BLaER1 treated with 17β-estradiol and CSF1 and Interleukin-3, amounts not matched to agents 10 nM and 100 nM (cell line): Measurements from ENCODE around the gene QPRT.
"Not testable (repeated sequence)": the region's sequence is repeated elsewhere in the genome, so short reads cannot be mapped to it uniquely, and the experiment has no call there.

Source experiments
- H3K27ac ChIP-seq, 11 experiments: shearing (Covaris generic); formaldehyde crosslinking; 2 replicates each; pipeline ENCODE4 v1.8.1; 2022
- H3K27me3 ChIP-seq, 11 experiments: shearing (Covaris generic); formaldehyde crosslinking; 2 replicates each; pipeline ENCODE4 v1.8.1; 2022
- H3K36me3 ChIP-seq, 11 experiments: shearing (Covaris generic); formaldehyde crosslinking; 2 replicates each; pipeline ENCODE4 v1.8.1; 2022
- H3K4me1 ChIP-seq, 10 experiments: shearing (Covaris generic); formaldehyde crosslinking; 2 replicates each; pipeline ENCODE4 v1.8.1; 2022
- H3K4me2 ChIP-seq, 11 experiments: shearing (Covaris generic); formaldehyde crosslinking; 2 replicates each; pipeline ENCODE4 v1.8.1; 2022
- H3K4me3 ChIP-seq, 10 experiments: shearing (Covaris generic); formaldehyde crosslinking; 2 replicates each; pipeline ENCODE4 v1.8.1; 2022
- H3K9ac ChIP-seq, 11 experiments: shearing (Covaris generic); formaldehyde crosslinking; 2 replicates each; pipeline ENCODE4 v1.8.1; 2022
- H3K9me3 ChIP-seq, 11 experiments: shearing (Covaris generic); formaldehyde crosslinking; replicated peaks in 1 of 11; 2 replicates each; pipeline ENCODE4 v1.8.1; 2022
- H4K20me1 ChIP-seq, 11 experiments: shearing (Covaris generic); formaldehyde crosslinking; 2 replicates each; pipeline ENCODE4 v1.8.1; 2022
- Cebpa-rat ChIP-seq, 11 experiments: shearing (Covaris generic); IDR thresholded peaks; 2 replicates each; pipeline ENCODE4 v1.8.1; 2022

Gene QPRT

DNA sequence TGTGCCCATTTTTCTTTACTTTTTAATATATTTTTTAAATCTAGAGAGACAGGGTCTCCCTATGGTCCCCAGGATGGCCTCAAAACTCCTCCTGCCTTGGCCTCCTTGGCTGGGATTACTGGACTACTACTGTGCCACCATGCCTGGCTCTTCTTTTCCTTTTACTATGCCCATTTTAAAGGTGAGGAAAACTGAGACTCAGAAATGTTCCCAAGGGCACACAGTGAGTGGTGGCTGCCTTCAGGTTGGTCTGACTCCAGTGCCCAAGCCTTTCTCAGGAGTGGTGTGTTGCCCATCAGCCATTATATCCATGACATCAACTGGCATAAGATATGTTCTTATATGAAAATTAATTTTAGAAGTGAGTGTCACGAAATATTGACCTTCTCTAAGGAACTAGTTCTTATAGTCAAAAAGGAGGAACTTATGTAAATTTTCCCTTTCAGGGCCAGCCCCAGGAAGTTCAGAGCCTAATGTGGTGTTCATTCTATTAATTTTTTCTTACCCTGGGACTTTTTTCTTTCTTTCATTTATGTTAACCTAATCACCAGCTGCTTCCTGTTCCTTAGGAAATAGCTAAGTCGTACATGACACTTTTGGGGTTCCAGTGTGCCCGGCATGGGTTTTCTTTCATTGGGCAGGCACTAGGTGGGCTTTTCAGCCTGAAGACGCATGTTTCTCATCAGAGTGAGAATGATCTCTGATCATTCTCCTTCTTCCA is 33.8 kb upstream of the QPRT start:
- Histone ChIP-seq H3K4me2 (peak overlapping the region; percentile 11 to 93 (median 44)), H3K9ac (peak overlapping the region in 3 of 11 experiments; percentile 60 to 73 (median 68); a peak in 5 of 22 replicates), H3K27me3 (no peaks in the 10 kb centered on the region)

DNA sequence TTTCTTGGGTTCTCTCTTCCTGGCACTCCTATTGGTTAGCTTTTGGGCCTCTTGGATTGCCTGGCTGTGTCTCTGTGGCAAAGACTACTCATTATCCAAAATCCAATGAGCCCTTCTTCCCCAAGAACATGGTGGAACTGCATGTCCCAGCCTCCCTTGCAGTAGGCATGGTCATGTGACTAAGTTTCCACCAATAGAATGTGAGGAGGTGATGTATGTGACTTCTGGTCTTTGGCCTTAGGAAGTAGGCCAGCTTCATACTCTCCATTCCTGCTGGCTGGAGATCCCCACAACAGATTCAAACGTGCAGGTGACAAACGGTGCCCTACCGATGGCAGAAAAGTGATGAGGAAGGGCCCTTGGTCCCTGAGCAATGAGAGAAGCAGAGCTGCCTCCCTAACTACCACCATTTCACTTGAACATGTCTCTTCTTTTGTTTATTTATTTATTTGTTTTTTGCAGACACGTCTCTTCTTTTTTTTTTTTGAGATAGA is 33.2 kb upstream of the QPRT start:
- no peak for TF ChIP-seq Cebpa-rat (IDR thresholded peaks at IDR 0.05)
- Histone ChIP-seq H3K36me3 (no peaks in the 10 kb centered on the region), H4K20me1 (no peaks in the 10 kb centered on the region), H3K4me1 (peaks cover 49 to 88% (median 63%) of the 10 kb centered on the region in 10 experiments), H3K27ac (peak overlapping the region in 9 of 11 experiments; percentile 3 to 90 (median 48); a peak in 14 of 22 replicates), H3K4me2 (peak overlapping the region; percentile 11 to 93 (median 44)), H3K9me3 (no peaks in the 10 kb centered on the region), H3K4me3 (peak overlapping the region in 1 of 10 experiments; percentile 20; a peak in 1 of 20 replicates), H3K27me3 (no peaks in the 10 kb centered on the region), H3K9ac (peak overlapping the region in 3 of 11 experiments; percentile 60 to 73 (median 68); a peak in 5 of 22 replicates)

More for the DNA sequence above, 33.8 kb upstream of the QPRT start:
- Histone ChIP-seq H3K4me1 (peaks cover 49 to 84% (median 63%) of the 10 kb centered on the region in 10 experiments), H3K9me3 (no peaks in the 10 kb centered on the region), H3K36me3 (no peaks in the 10 kb centered on the region), H3K27ac (peak overlapping the region in 9 of 11 experiments; percentile 3 to 90 (median 48); a peak in 14 of 22 replicates), H3K4me3 (peak overlapping the region in 1 of 10 experiments; percentile 20; a peak in 1 of 20 replicates), H4K20me1 (no peaks in the 10 kb centered on the region)
- no peak for TF ChIP-seq Cebpa-rat (IDR thresholded peaks at IDR 0.05)

DNA sequence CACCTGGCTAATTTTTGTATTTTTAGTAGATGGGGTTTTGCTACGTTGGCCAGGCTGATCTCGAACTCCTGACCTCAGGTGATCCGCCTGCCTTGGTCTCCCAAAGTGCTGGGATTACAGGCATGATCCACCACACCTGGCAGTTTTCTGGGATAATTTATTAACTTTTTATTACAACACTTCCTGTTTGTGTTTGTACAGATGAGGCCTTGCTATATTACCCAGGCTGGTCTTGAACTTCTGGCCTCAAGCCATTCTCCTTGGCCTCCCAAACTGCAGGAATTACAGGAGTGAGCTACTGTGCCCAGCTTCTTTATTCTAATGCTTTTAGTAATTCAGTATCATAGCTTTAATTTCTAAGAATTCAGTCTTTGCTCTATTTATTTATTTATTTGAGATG is 32.0 kb upstream of the QPRT start:
- H3K9me3 ChIP-seq: no peaks in the 10 kb centered on the region
- H3K27me3 ChIP-seq: no peaks in the 10 kb centered on the region
- no peaks in the 10 kb centered on the region for H3K36me3 ChIP-seq
- H3K27ac ChIP-seq: no peak overlapping the region; a peak in 1 of 22 replicates
- peaks cover 38 to 78% (median 54%) of the 10 kb centered on the region in 10 experiments for H3K4me1 ChIP-seq
- no peak overlapping the region for H3K9ac ChIP-seq
- H4K20me1 ChIP-seq: no peaks in the 10 kb centered on the region
- peak overlapping the region in 2 of 11 experiments; percentile 78 to 93; a peak in 2 of 22 replicates for H3K4me2 ChIP-seq
- no peak for TF ChIP-seq Cebpa-rat (IDR thresholded peaks at IDR 0.05)
- no peak overlapping the region for H3K4me3 ChIP-seq

DNA sequence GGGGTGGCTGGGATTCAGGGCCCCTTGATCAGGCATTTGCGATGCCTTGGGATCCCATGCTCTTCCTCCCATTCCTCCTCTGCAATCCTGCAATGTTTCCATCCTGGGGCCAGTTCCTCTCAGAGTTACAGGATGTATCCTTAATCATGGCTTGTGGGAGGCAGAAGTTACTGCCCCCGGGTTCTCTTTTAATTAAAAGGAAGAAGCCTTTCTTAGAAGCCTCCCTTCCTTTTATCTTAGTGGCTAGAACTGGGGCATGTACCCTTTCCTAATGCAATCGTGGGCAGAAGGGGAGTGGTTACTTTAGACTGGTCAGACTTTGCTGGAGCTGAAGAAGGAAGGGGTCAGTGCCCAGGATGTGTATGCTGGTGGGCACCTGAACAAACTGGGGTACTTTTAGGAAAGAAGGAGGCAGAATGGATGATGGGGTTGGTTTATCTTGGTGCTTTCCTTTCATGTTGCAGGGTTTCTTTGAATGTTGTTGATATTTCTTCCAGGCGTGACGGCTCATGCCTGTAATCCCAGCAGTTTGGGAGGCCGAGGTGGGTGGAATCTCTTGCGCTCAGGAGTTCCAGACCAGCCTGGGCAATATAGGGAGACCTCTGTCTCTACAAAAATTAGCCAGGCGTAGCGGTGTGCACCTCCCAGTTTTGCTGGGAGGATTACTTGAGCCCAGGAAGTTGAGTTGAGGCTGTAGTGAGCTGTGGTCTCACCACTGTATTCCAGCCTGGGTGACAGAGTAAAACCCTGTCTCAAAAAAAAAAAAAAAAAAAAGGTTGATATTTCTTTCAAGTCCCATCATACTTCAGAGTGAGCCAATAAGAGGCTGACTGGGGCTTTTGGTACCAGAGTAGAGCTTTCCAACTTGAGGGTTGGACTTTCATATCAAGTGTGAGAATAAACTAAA is 29.1 kb upstream of the QPRT start:
- Histone ChIP-seq H3K27me3 (no peaks in the 10 kb centered on the region), H3K4me1 (peaks cover 51 to 80% (median 54%) of the 10 kb centered on the region in 10 experiments), H3K27ac (peak overlapping the region in 2 of 11 experiments; percentile 14 to 27; a peak in 2 of 22 replicates), H3K4me2 (peak overlapping the region; percentile 10 to 84 (median 57)), H3K4me3 (no peak overlapping the region), H4K20me1 (no peaks in the 10 kb centered on the region), H3K36me3 (no peaks in the 10 kb centered on the region), H3K9ac (0 out of 22 replicates have a peak overlapping the region, but pooled peaks of 1 of the 11 experiments have one; percentile 7), H3K9me3 (no peaks in the 10 kb centered on the region)
- no peak for TF ChIP-seq Cebpa-rat (IDR thresholded peaks at IDR 0.05)

DNA sequence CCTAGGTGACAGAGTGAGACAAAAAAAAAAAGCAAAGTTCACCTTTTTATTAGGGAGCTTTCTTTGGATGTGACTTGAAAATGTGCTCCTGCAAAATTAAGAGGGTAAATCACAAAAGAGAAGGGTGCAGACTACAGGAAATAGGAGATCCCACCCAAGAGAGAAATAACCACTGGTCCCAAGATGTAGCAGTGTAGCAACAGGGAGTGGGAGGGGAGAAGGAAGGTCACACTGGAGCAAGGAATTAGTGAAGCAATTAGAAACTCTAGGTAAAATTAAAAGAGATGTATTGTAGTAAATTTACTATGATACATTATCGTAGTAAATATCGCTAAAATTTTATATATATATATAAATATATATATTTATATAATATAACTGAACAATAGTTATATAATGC is 28.2 kb upstream of the QPRT start:
- peaks cover 48 to 78% (median 52%) of the 10 kb centered on the region in 10 experiments for H3K4me1 ChIP-seq
- H3K9me3 ChIP-seq: no peaks in the 10 kb centered on the region
- H3K27ac ChIP-seq: no peak overlapping the region
- H4K20me1 ChIP-seq: no peaks in the 10 kb centered on the region
- peak overlapping the region in 10 of 11 experiments; percentile 10 to 84 (median 64); a peak in 15 of 22 replicates for H3K4me2 ChIP-seq
- H3K27me3 ChIP-seq: no peaks in the 10 kb centered on the region
- TF ChIP-seq Cebpa-rat (IDR thresholded peaks at IDR 0.05): no peak
- no peak overlapping the region for H3K4me3 ChIP-seq
- no peak overlapping the region for H3K9ac ChIP-seq
- no peaks in the 10 kb centered on the region for H3K36me3 ChIP-seq

DNA sequence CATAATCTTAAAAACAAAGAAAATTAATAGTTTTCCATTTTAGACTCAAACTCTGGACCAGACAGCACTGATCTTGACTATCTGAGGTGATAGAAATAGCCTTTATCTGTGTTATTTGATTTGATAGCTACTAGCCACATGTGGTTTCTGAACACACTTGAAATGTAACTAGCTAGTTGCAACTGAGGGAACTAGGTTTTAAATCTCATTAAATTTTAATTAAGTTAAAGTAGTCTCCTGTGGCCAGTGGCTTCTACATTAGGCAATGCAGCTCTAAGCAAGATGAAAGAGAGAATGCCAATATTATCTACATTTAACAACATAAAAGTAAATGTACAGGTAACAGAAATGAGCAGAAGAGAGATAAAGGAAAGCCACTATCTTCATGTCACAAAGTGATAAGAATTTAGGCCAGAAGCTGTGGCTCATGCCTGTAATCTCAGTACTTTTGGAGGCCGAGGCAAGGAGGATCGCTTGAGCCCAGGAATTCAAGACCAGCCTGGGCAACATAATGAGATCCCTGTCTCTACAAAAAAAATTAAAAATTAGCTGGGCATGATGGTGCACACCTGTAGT is 27.1 kb upstream of the QPRT start:
- TF ChIP-seq Cebpa-rat (IDR thresholded peaks at IDR 0.05): no peak
- Histone ChIP-seq H3K27ac (no peak overlapping the region), H3K9ac (no peak overlapping the region), H3K36me3 (no peaks in the 10 kb centered on the region), H3K4me2 (no peak overlapping the region), H3K4me3 (no peak overlapping the region), H4K20me1 (no peaks in the 10 kb centered on the region), H3K4me1 (peaks cover 49 to 67% (median 55%) of the 10 kb centered on the region in 10 experiments), H3K9me3 (no peaks in the 10 kb centered on the region), H3K27me3 (no peaks in the 10 kb centered on the region)

DNA sequence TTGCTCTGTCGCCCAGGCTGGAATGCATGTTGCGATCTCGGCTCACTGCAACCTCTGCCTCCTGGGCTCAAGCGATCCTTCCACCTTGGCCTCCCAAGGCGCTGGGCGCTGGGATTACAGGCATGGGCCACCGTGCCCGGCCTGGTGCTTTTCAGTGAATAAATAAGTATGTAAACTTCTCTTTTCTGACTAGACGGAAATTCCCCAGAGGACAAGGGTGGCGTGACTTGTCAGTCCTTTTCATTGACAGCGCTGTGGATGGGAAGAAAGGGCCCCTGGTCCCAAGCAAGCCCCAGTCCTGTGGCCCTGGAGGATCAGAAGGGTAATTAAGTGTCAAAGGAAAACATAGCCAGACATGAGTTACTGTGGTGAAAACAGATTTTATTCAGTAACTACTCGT is 25.5 kb upstream of the QPRT start:
- TF ChIP-seq Cebpa-rat (IDR thresholded peaks at IDR 0.05): no peak
- H3K27me3 ChIP-seq: no peaks in the 10 kb centered on the region
- peak overlapping the region; percentile 53 to 87 (median 68) for H3K4me2 ChIP-seq
- H4K20me1 ChIP-seq: no peaks in the 10 kb centered on the region
- H3K27ac ChIP-seq: peak overlapping the region in 6 of 11 experiments; percentile 2 to 44 (median 8); a peak in 5 of 22 replicates
- no peak overlapping the region for H3K4me3 ChIP-seq
- no peaks in the 10 kb centered on the region for H3K36me3 ChIP-seq
- peaks cover 53 to 71% (median 59%) of the 10 kb centered on the region in 10 experiments for H3K4me1 ChIP-seq
- H3K9ac ChIP-seq: peak overlapping the region in 5 of 11 experiments; percentile 3 to 39 (median 28); a peak in 6 of 22 replicates
- H3K9me3 ChIP-seq: no peaks in the 10 kb centered on the region

DNA sequence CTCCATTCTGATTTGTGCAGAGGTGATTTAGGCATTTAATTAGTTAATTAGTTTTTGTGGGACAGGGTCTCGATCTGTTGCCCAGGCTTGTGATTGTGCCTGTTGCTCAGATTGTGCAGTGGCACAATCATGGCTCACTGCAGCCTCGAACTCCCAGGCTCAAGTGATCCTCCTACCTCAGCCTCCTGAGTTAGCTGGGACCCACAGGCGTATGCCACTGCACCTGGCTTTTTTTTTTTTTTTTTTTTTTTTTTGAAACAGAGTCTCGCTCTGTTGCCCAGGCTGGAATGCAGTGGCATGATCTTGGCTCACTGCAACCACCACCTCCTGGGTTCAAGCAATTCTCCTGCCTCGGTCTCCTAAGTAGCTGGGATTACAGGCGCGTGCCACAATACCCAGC is 25.1 kb upstream of the QPRT start:
- peak overlapping the region; percentile 53 to 87 (median 68) for H3K4me2 ChIP-seq
- H3K9ac ChIP-seq: peak overlapping the region in 5 of 11 experiments; percentile 3 to 39 (median 28); a peak in 5 of 22 replicates
- peak overlapping the region in 5 of 11 experiments; percentile 2 to 44 (median 9); a peak in 4 of 22 replicates for H3K27ac ChIP-seq
- not testable (repeated sequence) for H3K9me3 ChIP-seq, H3K27me3 ChIP-seq, H3K4me3 ChIP-seq, H4K20me1 ChIP-seq, H3K36me3 ChIP-seq
- H3K4me1 ChIP-seq: peaks cover 49 to 75% (median 62%) of the 10 kb centered on the region in 10 experiments
